IMR-90 (cell line): ENCODE results near the gene PDZRN3. TPM values are rescaled to one million over a fixed set of nuclear protein-coding genes. Genes with fewer than 3 reads are reported as not detected.

Experiments
- ATAC-seq: fragments of 200-7000 bp; cut with Tn5 transposase; 2 replicates; pipeline ENCODE4 v1.9.1; 2020; ENCODE audit warnings: low read depth, mild to moderate bottlenecking, moderate library complexity
- BruUV-seq: library from RNA; stranded (reverse); fragments of 400-500 nt; replicated peaks from 2 replicates; lab custom pipeline; 2021; lab: Mats Ljungman, UMichigan
- CTCF ChIA-PET: fragments of 300-600 bp; formaldehyde crosslinking; extraction: SDS; loops from one replicate; lab custom pipeline; 2021; ENCODE audit warnings: antibody characterized with exemption; lab: Yijun Ruan, JAX
- POLR2A ChIA-PET: fragments of 300-600 bp; sonication (Branson Sonifier 250); formaldehyde crosslinking; loops from one replicate; lab custom pipeline; 2022; ENCODE audit warnings: antibody characterized with exemption; ENCODE audit not compliant: unreplicated experiment; lab: Charles Lee
- DNase-seq: peaks from one replicate; pipeline ENCODE4 v3.0.0; 2013
- H2AFZ ChIP-seq: replicated peaks from 2 replicates; pipeline ENCODE3; 2013; ENCODE audit warnings: low read length, mild to moderate bottlenecking; ENCODE audit not compliant: poor library complexity
- H2AK5ac ChIP-seq: 2 replicates; pipeline ENCODE4 v1.6.1; 2013; ENCODE audit warnings: low read depth, low read length, inconsistent platforms
- H2AK9ac ChIP-seq: replicated peaks from 2 replicates; pipeline ENCODE3; 2013; ENCODE audit warnings: mild to moderate bottlenecking, low read depth, low read length, moderate library complexity; ENCODE audit not compliant: poor library complexity
- H2BK120ac ChIP-seq: 2 replicates; pipeline ENCODE4 v1.6.1; 2013; ENCODE audit warnings: low read depth, low read length, inconsistent platforms
- H2BK15ac ChIP-seq: 3 replicates; pipeline ENCODE4 v1.6.1; 2013; ENCODE audit warnings: low read depth, low read length, inconsistent platforms
- H2BK20ac ChIP-seq: 2 replicates; pipeline ENCODE4 v1.6.1; 2013; ENCODE audit warnings: low read depth, mild to moderate bottlenecking, inconsistent platforms, low read length, moderate library complexity
- H2BK5ac ChIP-seq: 2 replicates; pipeline ENCODE4 v1.6.1; 2013; ENCODE audit warnings: mild to moderate bottlenecking, low read depth, low read length, inconsistent platforms; ENCODE audit not compliant: poor library complexity, severe bottlenecking
- H3K14ac ChIP-seq: replicated peaks from 2 replicates; pipeline ENCODE4 v1.6.1; 2013; ENCODE audit warnings: low read depth, low read length, inconsistent platforms
- H3K18ac ChIP-seq: 2 replicates; pipeline ENCODE4 v1.6.1; 2013; ENCODE audit warnings: low read depth, low read length, control low read depth
- H3K23ac ChIP-seq: 2 replicates; pipeline ENCODE4 v1.6.1; 2013; ENCODE audit warnings: low read depth, low read length, inconsistent platforms
- H3K27ac ChIP-seq: 2 replicates; pipeline ENCODE4 v1.5.1; 2013; ENCODE audit warnings: mild to moderate bottlenecking, control low read depth, low read length; ENCODE audit not compliant: insufficient read depth
- H3K27me3 ChIP-seq: 2 replicates; pipeline ENCODE4 v1.6.1; 2013; ENCODE audit warnings: low read length; ENCODE audit not compliant: control insufficient read depth, insufficient read depth
- H3K36me3 ChIP-seq: 2 replicates; pipeline ENCODE4 v1.6.1; 2013; ENCODE audit warnings: low read length, mixed read lengths; ENCODE audit not compliant: control insufficient read depth, insufficient read depth
- H3K4ac ChIP-seq: 2 replicates; pipeline ENCODE4 v1.6.1; 2013; ENCODE audit warnings: low read depth, low read length, inconsistent platforms
- H3K4me1 ChIP-seq: 2 replicates; pipeline ENCODE4 v1.6.1; 2013; ENCODE audit warnings: low read length, mixed read lengths; ENCODE audit not compliant: control insufficient read depth, insufficient read depth
- H3K4me2 ChIP-seq: 2 replicates; pipeline ENCODE4 v1.6.1; 2013; ENCODE audit warnings: low read depth, mild to moderate bottlenecking, control low read depth, low read length, moderate library complexity
- H3K4me3 ChIP-seq: 2 replicates; pipeline ENCODE4 v1.5.1; 2013; ENCODE audit warnings: low read depth, mild to moderate bottlenecking, control low read depth, low read length, moderate library complexity; ENCODE audit not compliant: insufficient read depth
- H3K56ac ChIP-seq: 2 replicates; pipeline ENCODE4 v1.6.1; 2013; ENCODE audit warnings: low read length, inconsistent platforms; ENCODE audit not compliant: insufficient read depth; ENCODE audit errors: extremely low read depth
- H3K79me1 ChIP-seq, 2 experiments: 2 replicates each; pipeline ENCODE4 v1.6.1; 2013; ENCODE audit warnings: low read length in 2 of 2, inconsistent platforms in 1 of 2, low read depth in 1 of 2
- H3K9ac ChIP-seq: 2 replicates; pipeline ENCODE4 v1.6.1; 2013; ENCODE audit warnings: low read depth, low read length, control low read depth
- H3K9me1 ChIP-seq: 2 replicates; pipeline ENCODE4 v1.6.1; 2013; ENCODE audit warnings: low read length, inconsistent platforms; ENCODE audit not compliant: insufficient read depth
- H3K9me3 ChIP-seq: 2 replicates; pipeline ENCODE4 v1.6.1; 2013; ENCODE audit warnings: low read length; ENCODE audit not compliant: control insufficient read depth, insufficient read depth
- H4K20me1 ChIP-seq: 2 replicates; pipeline ENCODE4 v1.6.1; 2013; ENCODE audit warnings: low read length, inconsistent platforms; ENCODE audit not compliant: insufficient read depth
- H4K5ac ChIP-seq: 2 replicates; pipeline ENCODE4 v1.6.1; 2013; ENCODE audit warnings: mild to moderate bottlenecking, low read depth, low read length, control low read depth
- H4K8ac ChIP-seq, 2 experiments: 2 replicates each; pipeline ENCODE4 v1.6.1; 2013; ENCODE audit warnings: low read depth in 2 of 2, low read length in 2 of 2, control low read depth in 1 of 2, inconsistent platforms in 1 of 2
- H4K91ac ChIP-seq: 2 replicates; pipeline ENCODE4 v1.6.1; 2013; ENCODE audit warnings: low read depth, low read length, inconsistent platforms; ENCODE audit not compliant: insufficient read depth
- FOS ChIP-seq: fragments of 150-350 bp; IDR thresholded peaks from 2 replicates; pipeline ENCODE4 v1.6.1; 2016; ENCODE audit warnings: low read depth, low read length
- WGBS, 2 experiments: methylation state at CpG; one replicate each; pipeline versions ENCODE4 v1.1.5 to v1.1.7; 2013; ENCODE audit warnings: missing lambda C conversion rate in 2 of 2; ENCODE audit not compliant: insufficient read length in 1 of 2; ENCODE audit errors: extremely low coverage in 2 of 2; 5-methylcytosine and 5-hydroxymethylcytosine counted together
- dilution Hi-C: fragments of 300-500 bp; cut with HindIII; formaldehyde crosslinking; loops from one replicate; pipeline ENCODE4 v1.14.3; 2018; ENCODE audit warnings: low sequenced_read_pairs; ENCODE audit not compliant: unreplicated experiment
- in situ Hi-C: fragments of 300-500 bp; cut with MboI; formaldehyde crosslinking; loops from 3 replicates; pipeline ENCODE4 v1.14.3; 2019; ENCODE audit warnings: low sequenced_read_pairs, inconsistent platforms, mixed read lengths
- intact Hi-C: fragments of 100-400 bp; cut with micrococcal nuclease; formaldehyde crosslinking; loops from 2 replicates; pipeline ENCODE4 v1.10.0; 2022
- polyA plus RNA-seq, 3 experiments: library from polyadenylated mRNA; depleted of rRNA; stranded (reverse); fragments of >200 nt; gene quantifications; 2 replicates each; pipeline ENCODE4 v1.2.3, GENCODE V29; 2012; ENCODE audit warnings: low replicate concordance in 1 of 3
- total RNA-seq: library from RNA; depleted of rRNA; stranded (reverse); fragments of >200 nt; gene quantifications from 2 replicates; pipeline ENCODE4 v1.2.3, GENCODE V29; 2012
- TF ChIP-seq, protein P1 (sequence below): fragments of 150-350 bp; IDR thresholded peaks from 2 replicates; pipeline ENCODE4 v1.6.1; 2017; ENCODE audit warnings: mild to moderate bottlenecking, antibody characterized with exemption, low read length, low read depth

PDZRN3 gene
- total and polyA plus RNA-seq, 2 of the 4 experiments (the other 2 are of a cell fraction), result 9.4 to 17.0 TPM

DNA sequence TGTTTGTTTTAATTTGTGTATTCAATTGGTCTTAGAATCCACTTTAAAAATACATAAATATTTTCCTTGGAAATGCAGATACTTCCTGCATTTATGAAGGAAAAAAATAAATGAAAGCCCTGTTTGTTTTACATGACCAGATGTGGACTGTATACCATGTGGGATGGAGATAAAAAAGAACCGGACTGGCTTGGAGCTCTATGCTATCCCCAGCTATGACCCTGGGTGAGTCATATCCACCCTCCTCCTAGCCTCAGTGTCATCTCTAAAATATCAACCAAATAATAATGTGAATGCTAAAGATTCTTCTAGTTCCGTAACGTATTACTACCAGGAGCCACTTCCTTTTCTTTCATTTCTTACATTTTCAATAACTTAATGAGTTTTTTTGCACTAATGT lies 44.5 kb upstream of the PDZRN3 start:
- H3K4ac ChIP-seq, result no peak overlapping the region
- H4K20me1 ChIP-seq, result no peaks in the 10 kb centered on the region
- TF ChIP-seq, protein P1, sequence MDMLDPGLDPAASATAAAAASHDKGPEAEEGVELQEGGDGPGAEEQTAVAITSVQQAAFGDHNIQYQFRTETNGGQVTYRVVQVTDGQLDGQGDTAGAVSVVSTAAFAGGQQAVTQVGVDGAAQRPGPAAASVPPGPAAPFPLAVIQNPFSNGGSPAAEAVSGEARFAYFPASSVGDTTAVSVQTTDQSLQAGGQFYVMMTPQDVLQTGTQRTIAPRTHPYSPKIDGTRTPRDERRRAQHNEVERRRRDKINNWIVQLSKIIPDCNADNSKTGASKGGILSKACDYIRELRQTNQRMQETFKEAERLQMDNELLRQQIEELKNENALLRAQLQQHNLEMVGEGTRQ, result no peak
- TF ChIP-seq FOS, result peak; percentile 21; the same call in 1 of the 2 replicates
- ChIA-PET POLR2A (interaction anchor here (0.6 kb wide), 1 partner anchor 26 kb away, joined by 3 read pairs; no protein-coding TSS in a partner anchor), CTCF (interaction anchor here (0.5 kb wide), 1 partner anchor 116 kb away, joined by 3 read pairs; no protein-coding TSS in a partner anchor)
- no peak overlapping the region for H2AK5ac ChIP-seq
- no peaks in the 10 kb centered on the region for H3K9me3 ChIP-seq
- peaks cover 3% of the 10 kb centered on the region; the same call in 1 of the 2 replicates for H3K9me1 ChIP-seq
- in situ Hi-C loops, result no loop called here
- H3K79me1 ChIP-seq, result no peaks in the 10 kb centered on the region
- H3K4me3 ChIP-seq, result no peak overlapping the region
- H3K14ac ChIP-seq, result no peak overlapping the region
- H3K4me1 ChIP-seq, result peaks cover 6% of the 10 kb centered on the region
- H3K18ac ChIP-seq, result no peak overlapping the region
- no peak overlapping the region for H2AK9ac ChIP-seq
- no peaks in the 10 kb centered on the region for H3K27me3 ChIP-seq
- peak overlapping the region; percentile 33; the same call in 1 of the 2 replicates for H2BK20ac ChIP-seq
- no peak overlapping the region; the same call in 1 of the 2 replicates for H2BK120ac ChIP-seq
- no CpG with 5 or more reads among the region's 3 CpGs for WGBS, 2 experiments
- peak; percentile 99 for ATAC-seq
- no peak overlapping the region for H3K56ac ChIP-seq
- DNase-seq, result peak; percentile 81
- no peak overlapping the region for H2BK15ac ChIP-seq
- H3K23ac ChIP-seq, result no peak overlapping the region
- H3K4me2 ChIP-seq, result peak overlapping the region; percentile 10; the same call in 1 of the 2 replicates
- intact Hi-C loops, result no loop called here
- H3K36me3 ChIP-seq, result no peaks in the 10 kb centered on the region
- H4K91ac ChIP-seq, result no peak overlapping the region
- H2AFZ ChIP-seq, result no peak overlapping the region
- H3K9ac ChIP-seq, result no peak overlapping the region
- H4K5ac ChIP-seq, result no peak overlapping the region
- H4K8ac ChIP-seq, result no peak overlapping the region
- dilution Hi-C loops, result no loop called here
- BruUV-seq, result no TSS peak
- peak overlapping the region; percentile 72 for H2BK5ac ChIP-seq
- H3K27ac ChIP-seq, result no peak overlapping the region
